ENCODE results near the gene USP24. TPM values are rescaled to one million over a fixed set of nuclear protein-coding genes. Genes with fewer than 3 reads are reported as not detected.

The USP24 gene
- total RNA-seq, 1 donor from 2014 or later, result 50.5 TPM

DNA sequence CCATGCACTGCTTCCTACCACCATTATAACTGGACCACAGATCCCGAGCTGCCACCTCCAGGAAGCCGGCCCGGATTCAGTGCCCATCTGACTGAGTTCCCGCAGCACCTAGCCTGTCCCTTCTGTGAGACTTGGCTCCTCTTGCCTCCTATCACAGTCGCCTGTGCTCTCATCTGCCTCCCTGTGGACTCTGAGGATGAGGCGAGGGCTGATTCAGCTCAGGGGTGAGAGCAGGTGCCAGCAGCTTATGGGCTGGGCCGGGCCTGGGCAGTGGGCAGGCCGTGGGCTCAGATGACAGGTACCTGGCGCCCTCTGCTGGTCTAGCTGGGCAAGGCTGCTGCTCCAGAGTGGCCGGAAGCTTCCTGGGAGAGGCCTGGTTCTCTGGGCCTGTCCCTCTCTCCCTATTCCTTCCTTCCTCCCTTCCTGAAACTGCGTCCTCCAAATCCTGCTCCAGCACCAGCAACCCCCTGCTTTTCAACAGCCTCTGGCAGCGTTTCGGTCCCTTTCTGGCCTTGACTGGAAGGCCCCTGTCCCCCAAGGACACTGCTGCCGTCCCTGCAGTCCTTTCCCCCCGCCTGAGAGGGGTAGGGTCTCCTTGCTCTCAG is 193.1 kb downstream of the USP24 start:
- peaks cover 11% of the 10 kb centered on the region for H3K4me1 Mint-ChIP-seq
- Histone ChIP-seq H4K20me1 (ENCODE audit: low read depth) (no peaks in the 10 kb centered on the region), H3K4me1 (no peaks in the 10 kb centered on the region), H3K4me3 (no peak overlapping the region), H3K79me2 (ENCODE audit: low read depth) (no peaks in the 10 kb centered on the region), H2AFZ (replicated peaks) (peak overlapping the region; percentile 93), H3K9me3 (ENCODE audit: low read depth) (no peaks in the 10 kb centered on the region), H3K27ac (no peak overlapping the region), H3F3A (ENCODE audit: low read depth) (no peaks in the 10 kb centered on the region), H3K9ac (no peak overlapping the region), H3K4me2 (no peak overlapping the region), H3K36me3 (no peaks in the 10 kb centered on the region), H3K27me3 (no peaks in the 10 kb centered on the region)
- H3K4me3 Mint-ChIP-seq, result no peak overlapping the region
- no peaks in the 10 kb centered on the region for H3K27me3 Mint-ChIP-seq (ENCODE audit: insufficient read depth, low read depth)
- TF ChIP-seq, protein P1, sequence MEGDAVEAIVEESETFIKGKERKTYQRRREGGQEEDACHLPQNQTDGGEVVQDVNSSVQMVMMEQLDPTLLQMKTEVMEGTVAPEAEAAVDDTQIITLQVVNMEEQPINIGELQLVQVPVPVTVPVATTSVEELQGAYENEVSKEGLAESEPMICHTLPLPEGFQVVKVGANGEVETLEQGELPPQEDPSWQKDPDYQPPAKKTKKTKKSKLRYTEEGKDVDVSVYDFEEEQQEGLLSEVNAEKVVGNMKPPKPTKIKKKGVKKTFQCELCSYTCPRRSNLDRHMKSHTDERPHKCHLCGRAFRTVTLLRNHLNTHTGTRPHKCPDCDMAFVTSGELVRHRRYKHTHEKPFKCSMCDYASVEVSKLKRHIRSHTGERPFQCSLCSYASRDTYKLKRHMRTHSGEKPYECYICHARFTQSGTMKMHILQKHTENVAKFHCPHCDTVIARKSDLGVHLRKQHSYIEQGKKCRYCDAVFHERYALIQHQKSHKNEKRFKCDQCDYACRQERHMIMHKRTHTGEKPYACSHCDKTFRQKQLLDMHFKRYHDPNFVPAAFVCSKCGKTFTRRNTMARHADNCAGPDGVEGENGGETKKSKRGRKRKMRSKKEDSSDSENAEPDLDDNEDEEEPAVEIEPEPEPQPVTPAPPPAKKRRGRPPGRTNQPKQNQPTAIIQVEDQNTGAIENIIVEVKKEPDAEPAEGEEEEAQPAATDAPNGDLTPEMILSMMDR (IDR thresholded peaks at IDR 0.05), result peak; percentile 89
- TF ChIP-seq EZH2 (IDR thresholded peaks at IDR 0.05), result no peak
- no peak for TF ChIP-seq EZH2phosphoT487 (IDR thresholded peaks at IDR 0.05)
- no peaks in the 10 kb centered on the region for H3K36me3 Mint-ChIP-seq
- peak overlapping the region; percentile 83 for H3K27ac Mint-ChIP-seq
- H3K9me3 Mint-ChIP-seq, result no peaks in the 10 kb centered on the region
- DNase-seq (ENCODE audit: low spot score), result peak; percentile 94

DNA sequence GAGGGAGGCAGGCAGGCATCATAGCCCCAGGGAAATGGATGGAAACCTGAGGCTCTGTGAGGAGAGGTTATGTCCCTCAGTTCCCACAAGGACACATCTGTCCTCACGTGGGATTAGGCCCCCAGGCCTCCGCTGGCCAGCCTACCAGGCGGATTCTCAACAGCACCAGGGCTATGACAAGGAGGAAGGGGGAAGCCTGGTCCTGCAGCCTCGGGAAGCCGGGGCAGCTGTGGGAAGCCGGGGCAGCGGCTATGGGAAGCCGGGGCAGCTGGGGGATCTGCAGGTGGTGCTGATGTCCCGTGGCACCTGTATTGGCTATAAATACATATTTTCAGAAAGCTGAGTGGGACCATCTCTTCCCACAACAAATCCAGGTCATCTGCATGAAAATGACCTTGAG is 196.8 kb downstream of the USP24 start:
- Histone ChIP-seq H4K20me1 (ENCODE audit: low read depth) (no peaks in the 10 kb centered on the region), H3K79me2 (ENCODE audit: low read depth) (no peaks in the 10 kb centered on the region), H3K36me3 (no peaks in the 10 kb centered on the region), H3K4me3 (no peak overlapping the region), H3K4me1 (no peaks in the 10 kb centered on the region), H3K27me3 (no peaks in the 10 kb centered on the region), H3K9me3 (ENCODE audit: low read depth) (no peaks in the 10 kb centered on the region), H2AFZ (replicated peaks) (no peak overlapping the region), H3F3A (ENCODE audit: low read depth) (no peaks in the 10 kb centered on the region), H3K9ac (no peak overlapping the region), H3K27ac (no peak overlapping the region), H3K4me2 (no peak overlapping the region)
- Mint-ChIP-seq H3K27ac (no peak overlapping the region), H3K36me3 (no peaks in the 10 kb centered on the region), H3K4me3 (no peak overlapping the region), H3K9me3 (no peaks in the 10 kb centered on the region), H3K4me1 (peaks cover 4% of the 10 kb centered on the region), H3K27me3 (ENCODE audit: insufficient read depth, low read depth) (peaks cover 6% of the 10 kb centered on the region)
- no peak for TF ChIP-seq EZH2 (IDR thresholded peaks at IDR 0.05)
- no peak for DNase-seq (ENCODE audit: low spot score)

Small RNAs within 50 kb of the gene (microRNA-seq; reads per million reads assigned to microRNA genes)
- gene MIR4422, result 1.1 reads per million

Small RNAs within 50 kb of the gene (small RNA-seq; reads per million reads assigned to genes)
- not detected for gene MIR4422

Other genes with a start within 250 kb of the USP24 start
- not detected in 2 replicates for gene TMEM61, start 234.7 kb downstream of the USP24 start, total RNA-seq (ENCODE audit: low replicate concordance)
- gene BSND, start 216.4 kb downstream of the USP24 start, total RNA-seq (ENCODE audit: low replicate concordance), result not detected in 2 replicates
- gene PCSK9, start 175.8 kb downstream of the USP24 start, total RNA-seq (ENCODE audit: low replicate concordance), result 4.5 and 13.7 TPM in 2 replicates